Measurements from ENCODE around the gene HOXC6. TPM values are rescaled to one million over a fixed set of nuclear protein-coding genes. Genes with fewer than 3 reads are reported as not detected.
A peak's percentile ranks its signal among the peaks of the same experiment; 100 is the strongest.

HOXC6 gene
- total and polyA plus RNA-seq, 10 of the 15 experiments (the other 5 are each of a cell fraction or from before 2014, with no cell fraction given), result 0.02 to 0.55 (median 0.45) TPM; not detected in 4

DNA sequence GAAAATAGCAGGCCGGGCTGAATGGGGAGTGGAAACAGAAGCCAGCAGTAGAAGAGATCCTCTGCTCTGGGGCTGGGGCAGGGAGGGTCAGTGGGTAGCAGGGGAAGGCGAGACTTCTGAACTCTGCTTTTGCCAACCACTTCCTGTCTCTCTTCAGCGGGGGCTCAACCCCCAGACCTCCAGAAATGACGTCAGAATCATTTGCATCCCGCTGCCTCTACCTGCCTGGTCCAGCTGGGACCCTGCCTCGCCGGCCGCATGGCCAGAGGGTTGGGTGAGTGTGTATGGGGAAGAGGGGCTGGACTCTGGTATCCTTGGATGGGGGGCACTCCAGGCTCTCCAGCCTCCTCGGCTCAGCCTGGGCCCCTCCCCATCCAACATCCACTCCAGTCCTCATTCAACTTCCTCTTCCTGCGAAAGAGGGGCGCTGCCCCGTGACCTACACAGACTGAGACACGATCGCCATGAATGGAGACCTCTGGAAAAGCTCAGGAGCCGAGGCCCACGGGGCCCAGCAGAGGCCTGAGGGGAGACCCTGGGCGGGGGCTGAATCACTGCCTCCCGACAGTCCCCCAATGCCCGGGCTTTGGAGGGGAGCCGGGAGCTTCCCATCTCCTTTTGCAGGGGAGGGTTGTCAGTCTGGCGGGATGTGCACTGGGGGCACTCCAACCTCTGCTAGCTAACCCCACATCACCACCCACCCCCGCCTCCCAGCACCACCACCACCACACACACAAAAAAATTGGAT, 24.9 kb downstream of the HOXC6 start (continued):
- TF ChIP-seq, protein P1, sequence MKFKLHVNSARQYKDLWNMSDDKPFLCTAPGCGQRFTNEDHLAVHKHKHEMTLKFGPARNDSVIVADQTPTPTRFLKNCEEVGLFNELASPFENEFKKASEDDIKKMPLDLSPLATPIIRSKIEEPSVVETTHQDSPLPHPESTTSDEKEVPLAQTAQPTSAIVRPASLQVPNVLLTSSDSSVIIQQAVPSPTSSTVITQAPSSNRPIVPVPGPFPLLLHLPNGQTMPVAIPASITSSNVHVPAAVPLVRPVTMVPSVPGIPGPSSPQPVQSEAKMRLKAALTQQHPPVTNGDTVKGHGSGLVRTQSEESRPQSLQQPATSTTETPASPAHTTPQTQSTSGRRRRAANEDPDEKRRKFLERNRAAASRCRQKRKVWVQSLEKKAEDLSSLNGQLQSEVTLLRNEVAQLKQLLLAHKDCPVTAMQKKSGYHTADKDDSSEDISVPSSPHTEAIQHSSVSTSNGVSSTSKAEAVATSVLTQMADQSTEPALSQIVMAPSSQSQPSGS (IDR thresholded peaks at IDR 0.05; ENCODE audit: low read length), result peak; percentile 42; the same call in 1 of the 2 replicates
- peak in 1 of 2 experiments; percentile 70; a peak in 3 of 4 replicates for TF ChIP-seq EP300 (IDR thresholded peaks at IDR 0.05; ENCODE audit: borderline replicate concordance in 1 of 2, control insufficient read depth in 1 of 2, low read depth in 2 of 2, low read length in 2 of 2)
- TF ChIP-seq GATAD2B (conservative IDR thresholded peaks at IDR 0.05; ENCODE audit: low read depth), result peak; percentile 92
- peak; percentile 69 for TF ChIP-seq TAF1 (IDR thresholded peaks at IDR 0.05; ENCODE audit: borderline replicate concordance, low read depth, low read length)
- peak; percentile 78 for TF ChIP-seq CREB1 (IDR thresholded peaks at IDR 0.05; ENCODE audit: low read depth)
- TF ChIP-seq TCF3 (IDR thresholded peaks at IDR 0.05; ENCODE audit: borderline replicate concordance, insufficient read depth, low read depth, low read length), result peak; percentile 81
- TF ChIP-seq SMARCA5 (IDR thresholded peaks at IDR 0.05), result peak; percentile 50
- peak; percentile 92 for TF ChIP-seq POU2F2 (IDR thresholded peaks at IDR 0.05; ENCODE audit: borderline replicate concordance, low read depth, low read length)
- TF ChIP-seq SPI1 (IDR thresholded peaks at IDR 0.05; ENCODE audit: borderline replicate concordance, insufficient read depth, low read depth, low read length), result peak; percentile 63; the same call in 1 of the 2 replicates
- peak; percentile 6; the same call in 1 of the 2 replicates for TF ChIP-seq PAX5 (IDR thresholded peaks at IDR 0.05; ENCODE audit: borderline replicate concordance, low read depth, low read length)
- 0 out of 2 replicates have a peak, but pooled peaks have one; percentile 32 for TF ChIP-seq ELK1 (IDR thresholded peaks at IDR 0.05; ENCODE audit: low read depth, low read length)
- TF ChIP-seq PML (IDR thresholded peaks at IDR 0.05; ENCODE audit: low read length), result peak; percentile 60
- TF ChIP-seq BRCA1 (IDR thresholded peaks at IDR 0.05; ENCODE audit: low read depth, low read length), result no peak
- peak; percentile 69 for TF ChIP-seq DPF2 (IDR thresholded peaks at IDR 0.05)
- TF ChIP-seq STAT3 (IDR thresholded peaks at IDR 0.05; ENCODE audit: low read depth, low read length), result no peak
- TF ChIP-seq, protein P2, sequence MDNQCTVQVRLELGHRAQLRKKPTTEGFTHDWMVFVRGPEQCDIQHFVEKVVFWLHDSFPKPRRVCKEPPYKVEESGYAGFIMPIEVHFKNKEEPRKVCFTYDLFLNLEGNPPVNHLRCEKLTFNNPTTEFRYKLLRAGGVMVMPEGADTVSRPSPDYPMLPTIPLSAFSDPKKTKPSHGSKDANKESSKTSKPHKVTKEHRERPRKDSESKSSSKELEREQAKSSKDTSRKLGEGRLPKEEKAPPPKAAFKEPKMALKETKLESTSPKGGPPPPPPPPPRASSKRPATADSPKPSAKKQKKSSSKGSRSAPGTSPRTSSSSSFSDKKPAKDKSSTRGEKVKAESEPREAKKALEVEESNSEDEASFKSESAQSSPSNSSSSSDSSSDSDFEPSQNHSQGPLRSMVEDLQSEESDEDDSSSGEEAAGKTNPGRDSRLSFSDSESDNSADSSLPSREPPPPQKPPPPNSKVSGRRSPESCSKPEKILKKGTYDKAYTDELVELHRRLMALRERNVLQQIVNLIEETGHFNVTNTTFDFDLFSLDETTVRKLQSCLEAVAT (IDR thresholded peaks at IDR 0.05), result 0 out of 2 replicates have a peak, but pooled peaks have one; percentile 51
- TF ChIP-seq NR2F1 (conservative IDR thresholded peaks at IDR 0.05), result peak; percentile 83
- TF ChIP-seq JUNB (IDR thresholded peaks at IDR 0.05), result peak; percentile 36
- TF ChIP-seq ETV6 (conservative IDR thresholded peaks at IDR 0.05 in 1 of 2, IDR thresholded peaks at IDR 0.05 in 1 of 2; ENCODE audit: borderline replicate concordance in 1 of 2, low read depth in 1 of 2), result peak in 1 of 2 experiments; percentile 46; a peak in 1 of 4 replicates
- TF ChIP-seq EED (IDR thresholded peaks at IDR 0.05; ENCODE audit: low read depth), result peak; percentile 69
- TF ChIP-seq RUNX3 (IDR thresholded peaks at IDR 0.05; ENCODE audit: low read length), result peak; percentile 81
- peak; percentile 73; the same call in 1 of the 2 replicates for TF ChIP-seq SMAD5 (IDR thresholded peaks at IDR 0.05; ENCODE audit: low read depth)

Data from GM12878 (cell line).